B cell (primary cell): Measurements from ENCODE around the gene MYRFL.

Experiments used
- EZH2 ChIP-seq: IDR thresholded peaks from 2 replicates; pipeline ENCODE4 v1.6.1; 2012; ENCODE audit warnings: borderline replicate concordance, low read depth, mild to moderate bottlenecking, moderate library complexity, low read length; ENCODE audit not compliant: insufficient read depth, poor library complexity, severe bottlenecking
- TF ChIP-seq, protein P1 (sequence below): fragments of 200-600 bp; IDR thresholded peaks from one replicate; pipeline ENCODE4 v1.8.0; 2022; ENCODE audit warnings: antibody characterized with exemption, mild to moderate bottlenecking

GRCh38 chr12:69966409-69966808 lies 141.4 kb downstream of the MYRFL start:
- TF ChIP-seq, protein P1, sequence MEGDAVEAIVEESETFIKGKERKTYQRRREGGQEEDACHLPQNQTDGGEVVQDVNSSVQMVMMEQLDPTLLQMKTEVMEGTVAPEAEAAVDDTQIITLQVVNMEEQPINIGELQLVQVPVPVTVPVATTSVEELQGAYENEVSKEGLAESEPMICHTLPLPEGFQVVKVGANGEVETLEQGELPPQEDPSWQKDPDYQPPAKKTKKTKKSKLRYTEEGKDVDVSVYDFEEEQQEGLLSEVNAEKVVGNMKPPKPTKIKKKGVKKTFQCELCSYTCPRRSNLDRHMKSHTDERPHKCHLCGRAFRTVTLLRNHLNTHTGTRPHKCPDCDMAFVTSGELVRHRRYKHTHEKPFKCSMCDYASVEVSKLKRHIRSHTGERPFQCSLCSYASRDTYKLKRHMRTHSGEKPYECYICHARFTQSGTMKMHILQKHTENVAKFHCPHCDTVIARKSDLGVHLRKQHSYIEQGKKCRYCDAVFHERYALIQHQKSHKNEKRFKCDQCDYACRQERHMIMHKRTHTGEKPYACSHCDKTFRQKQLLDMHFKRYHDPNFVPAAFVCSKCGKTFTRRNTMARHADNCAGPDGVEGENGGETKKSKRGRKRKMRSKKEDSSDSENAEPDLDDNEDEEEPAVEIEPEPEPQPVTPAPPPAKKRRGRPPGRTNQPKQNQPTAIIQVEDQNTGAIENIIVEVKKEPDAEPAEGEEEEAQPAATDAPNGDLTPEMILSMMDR: no peak
- TF ChIP-seq EZH2: no peak
